Measurements from ENCODE around the gene HSPA12A. TPM values are rescaled to one million over a fixed set of nuclear protein-coding genes. Genes with fewer than 3 reads are reported as not detected.

Gene HSPA12A
- total and polyA plus RNA-seq, 7 experiments from 2014 or later, result 0.06 to 0.07 TPM; not detected in 5

DNA sequence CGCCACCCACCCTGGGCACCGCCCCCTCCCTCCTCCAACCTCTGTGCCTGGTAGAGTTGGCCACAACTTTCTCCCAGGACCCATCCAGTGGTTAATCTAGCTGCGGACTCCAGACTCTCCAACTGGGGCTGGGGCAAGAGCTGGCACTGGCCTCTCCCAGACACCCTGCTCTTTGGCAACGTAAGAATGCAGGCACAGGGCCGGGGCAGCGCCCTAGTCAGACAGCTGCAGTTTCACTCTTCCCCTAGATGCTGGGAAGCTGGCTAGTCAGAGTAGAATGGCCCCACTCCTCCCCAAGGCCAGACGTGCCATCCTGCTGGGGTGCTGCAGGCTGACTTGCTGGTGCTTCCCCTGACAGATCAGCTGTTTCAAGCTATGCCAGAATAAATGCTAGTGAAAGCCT is 22.1 kb downstream of the HSPA12A start:
- peaks cover 0 to 2% (median 0%) of the 10 kb centered on the region in 11 donors for H3K9me3 Mint-ChIP-seq
- peak overlapping the region in 1 of 9 donors; percentile 51 for H3K27ac Mint-ChIP-seq
- ATAC-seq (no peak), DNase-seq (no peak)
- no peaks in the 10 kb centered on the region for H3K36me3 Mint-ChIP-seq
- H3K9me3 ChIP-seq (ENCODE audit: control insufficient read depth in 2 of 3, low read length in 3 of 3), result no peaks in the 10 kb centered on the region
- ChIA-PET CTCF (no interaction called here), POLR2A (no interaction called here)
- H3K27ac ChIP-seq (ENCODE audit: low read depth, low read length), result no peak overlapping the region
- H3K4me1 ChIP-seq (ENCODE audit: control insufficient read depth in 2 of 2, insufficient read depth in 2 of 2, low read length in 2 of 2), result peaks cover 17 to 25% of the 10 kb centered on the region in 2 donors
- no peaks in the 10 kb centered on the region for H3K36me3 ChIP-seq (ENCODE audit: control insufficient read depth in 2 of 3, insufficient read depth in 3 of 3, low read length in 3 of 3)
- peaks cover 22 to 47% (median 36%) of the 10 kb centered on the region in 7 donors for H3K4me1 Mint-ChIP-seq
- H3K4me3 ChIP-seq (ENCODE audit: low read length), result no peak overlapping the region
- H3K27me3 Mint-ChIP-seq, result peaks cover 50 to 73% (median 68%) of the 10 kb centered on the region in 5 donors
- H3K27me3 ChIP-seq (ENCODE audit: control insufficient read depth in 2 of 2, insufficient read depth in 2 of 2, low read length in 2 of 2), result peaks cover 0 to 28% of the 10 kb centered on the region in 2 donors
- intact Hi-C loops (cut with micrococcal nuclease), result loop anchor here in 1 of 2 donors (5.0 kb wide), 1 partner anchor 67 kb away; no protein-coding TSS in a partner anchor
- H3K4me3 Mint-ChIP-seq, result no peak overlapping the region

GRCh38 chr10:116719804-116720203 is 22.6 kb downstream of the HSPA12A start:
- Mint-ChIP-seq H3K4me1 (peaks cover 19 to 43% (median 32%) of the 10 kb centered on the region in 7 donors), H3K9me3 (peaks cover 0 to 2% (median 0%) of the 10 kb centered on the region in 11 donors), H3K4me3 (no peak overlapping the region), H3K36me3 (no peaks in the 10 kb centered on the region), H3K27me3 (peaks cover 53 to 73% (median 69%) of the 10 kb centered on the region in 5 donors), H3K27ac (no peak overlapping the region)
- Histone ChIP-seq H3K4me1 (ENCODE audit: control insufficient read depth in 2 of 2, insufficient read depth in 2 of 2, low read length in 2 of 2) (peaks cover 16 to 21% of the 10 kb centered on the region in 2 donors), H3K27ac (ENCODE audit: low read depth, low read length) (no peak overlapping the region), H3K36me3 (ENCODE audit: control insufficient read depth in 2 of 3, insufficient read depth in 3 of 3, low read length in 3 of 3) (no peaks in the 10 kb centered on the region), H3K4me3 (ENCODE audit: low read length) (no peak overlapping the region), H3K27me3 (ENCODE audit: control insufficient read depth in 2 of 2, insufficient read depth in 2 of 2, low read length in 2 of 2) (peaks cover 0 to 27% of the 10 kb centered on the region in 2 donors), H3K9me3 (ENCODE audit: control insufficient read depth in 2 of 3, low read length in 3 of 3) (no peaks in the 10 kb centered on the region)
- ATAC-seq (no peak), DNase-seq (no peak)
- CTCF ChIA-PET, result no interaction called here
- POLR2A ChIA-PET, result no interaction called here
- intact Hi-C loops (cut with micrococcal nuclease), result loop anchor here in 1 of 2 donors (5.0 kb wide), 1 partner anchor 67 kb away; no protein-coding TSS in a partner anchor

- no peak overlapping the region for H3K27ac Mint-ChIP-seq
- DNase-seq, result no peak
- H3K9me3 Mint-ChIP-seq, result peaks cover 0 to 2% (median 0%) of the 10 kb centered on the region in 11 donors
- H3K4me3 Mint-ChIP-seq, result no peak overlapping the region
- intact Hi-C loops (cut with micrococcal nuclease), result no loop called here
- peaks cover 64 to 79% (median 76%) of the 10 kb centered on the region in 5 donors for H3K27me3 Mint-ChIP-seq
- peaks cover 0 to 3% of the 10 kb centered on the region in 2 donors for H3K4me1 ChIP-seq (ENCODE audit: control insufficient read depth in 2 of 2, insufficient read depth in 2 of 2, low read length in 2 of 2)
- H3K27ac ChIP-seq (ENCODE audit: low read depth, low read length), result no peak overlapping the region
- H3K9me3 ChIP-seq (ENCODE audit: control insufficient read depth in 2 of 3, low read length in 3 of 3), result no peaks in the 10 kb centered on the region
- ChIA-PET CTCF (no interaction called here), POLR2A (no interaction called here)
- H3K36me3 ChIP-seq (ENCODE audit: control insufficient read depth in 2 of 3, insufficient read depth in 3 of 3, low read length in 3 of 3), result no peaks in the 10 kb centered on the region
- peaks cover 0 to 20% of the 10 kb centered on the region in 2 donors for H3K27me3 ChIP-seq (ENCODE audit: control insufficient read depth in 2 of 2, insufficient read depth in 2 of 2, low read length in 2 of 2)
- no peaks in the 10 kb centered on the region for H3K36me3 Mint-ChIP-seq
- peaks cover 4 to 25% (median 14%) of the 10 kb centered on the region in 7 donors for H3K4me1 Mint-ChIP-seq
- no peak overlapping the region for H3K4me3 ChIP-seq (ENCODE audit: low read length)
- ATAC-seq, result no peak
Measured at GRCh38 chr10:116718058-116718457, 24.3 kb downstream of the HSPA12A start.

DNA sequence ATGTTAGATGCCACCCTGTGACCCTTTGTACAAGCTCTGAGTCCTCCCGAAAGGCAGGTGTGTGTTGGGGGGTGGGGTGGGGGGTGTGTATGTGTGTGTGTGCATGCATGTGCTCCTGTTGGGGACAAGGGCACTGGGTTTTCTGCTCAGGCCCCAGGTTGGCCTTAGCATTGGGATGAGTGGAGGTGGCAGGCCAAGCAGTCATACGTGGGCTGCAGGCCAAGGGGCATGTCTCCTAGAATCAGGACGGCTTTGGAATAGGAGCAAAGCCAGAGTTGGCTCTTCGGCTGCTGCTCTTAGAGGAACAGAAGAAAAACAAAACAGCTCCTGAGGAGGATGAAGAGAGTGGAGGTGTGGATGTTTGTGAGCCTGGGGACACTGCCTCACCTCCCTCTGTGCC is 26.0 kb downstream of the HSPA12A start:
- peaks cover 0 to 2% (median 0%) of the 10 kb centered on the region in 11 donors for H3K9me3 Mint-ChIP-seq
- no peak overlapping the region for H3K27ac Mint-ChIP-seq
- peaks cover 0 to 11% of the 10 kb centered on the region in 2 donors for H3K27me3 ChIP-seq (ENCODE audit: control insufficient read depth in 2 of 2, insufficient read depth in 2 of 2, low read length in 2 of 2)
- DNase-seq (no peak), ATAC-seq (no peak)
- H3K4me1 ChIP-seq (ENCODE audit: control insufficient read depth in 2 of 2, insufficient read depth in 2 of 2, low read length in 2 of 2), result no peaks in the 10 kb centered on the region
- ChIA-PET POLR2A (no interaction called here), CTCF (no interaction called here)
- H3K4me3 Mint-ChIP-seq, result no peak overlapping the region
- no peaks in the 10 kb centered on the region for H3K36me3 Mint-ChIP-seq
- H3K4me3 ChIP-seq (ENCODE audit: low read length), result no peak overlapping the region
- H3K27me3 Mint-ChIP-seq, result peaks cover 52 to 76% (median 64%) of the 10 kb centered on the region in 5 donors
- intact Hi-C loops (cut with micrococcal nuclease), result no loop called here
- no peak overlapping the region for H3K27ac ChIP-seq (ENCODE audit: low read depth, low read length)
- no peaks in the 10 kb centered on the region for H3K36me3 ChIP-seq (ENCODE audit: control insufficient read depth in 2 of 3, insufficient read depth in 3 of 3, low read length in 3 of 3)
- peaks cover 0 to 10% (median 6%) of the 10 kb centered on the region in 7 donors for H3K4me1 Mint-ChIP-seq
- no peaks in the 10 kb centered on the region for H3K9me3 ChIP-seq (ENCODE audit: control insufficient read depth in 2 of 3, low read length in 3 of 3)

- peaks cover 52 to 74% (median 65%) of the 10 kb centered on the region in 5 donors for H3K27me3 Mint-ChIP-seq
- no peaks in the 10 kb centered on the region for H3K9me3 ChIP-seq (ENCODE audit: control insufficient read depth in 2 of 3, low read length in 3 of 3)
- POLR2A ChIA-PET, result no interaction called here
- no peaks in the 10 kb centered on the region for H3K4me1 ChIP-seq (ENCODE audit: control insufficient read depth in 2 of 2, insufficient read depth in 2 of 2, low read length in 2 of 2)
- H3K27ac ChIP-seq (ENCODE audit: low read depth, low read length), result no peak overlapping the region
- H3K36me3 ChIP-seq (ENCODE audit: control insufficient read depth in 2 of 3, insufficient read depth in 3 of 3, low read length in 3 of 3), result no peaks in the 10 kb centered on the region
- no peak overlapping the region for H3K4me3 Mint-ChIP-seq
- ATAC-seq (no peak), DNase-seq (no peak)
- CTCF ChIA-PET, result no interaction called here
- no peak overlapping the region for H3K4me3 ChIP-seq (ENCODE audit: low read length)
- H3K36me3 Mint-ChIP-seq, result no peaks in the 10 kb centered on the region
- intact Hi-C loops (cut with micrococcal nuclease), result no loop called here
- no peak overlapping the region for H3K27ac Mint-ChIP-seq
- peaks cover 0 to 5% (median 3%) of the 10 kb centered on the region in 7 donors for H3K4me1 Mint-ChIP-seq
- peaks cover 0 to 2% (median 0%) of the 10 kb centered on the region in 11 donors for H3K9me3 Mint-ChIP-seq
- peaks cover 0 to 11% of the 10 kb centered on the region in 2 donors for H3K27me3 ChIP-seq (ENCODE audit: control insufficient read depth in 2 of 2, insufficient read depth in 2 of 2, low read length in 2 of 2)
Measured at GRCh38 chr10:116715839-116716377, 26.5 kb downstream of the HSPA12A start.

DNA sequence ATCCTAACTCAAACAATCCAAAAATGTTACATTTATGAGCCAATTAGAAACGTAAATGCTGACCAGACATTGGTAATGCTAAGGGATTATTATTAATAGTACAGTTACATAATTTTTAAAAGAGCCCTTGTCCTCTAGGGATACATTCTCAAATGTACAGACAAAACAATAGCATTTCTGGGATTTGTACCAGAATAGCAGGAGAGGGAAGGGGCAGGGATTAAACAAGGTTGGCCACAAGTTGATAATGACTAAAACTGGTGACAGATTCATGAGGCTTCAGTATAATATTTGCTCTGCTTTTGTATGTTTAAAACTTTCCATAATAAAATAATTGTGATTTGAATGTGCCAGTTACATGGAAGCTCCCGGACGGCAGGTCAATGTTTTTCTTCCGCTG is 27.0 kb downstream of the HSPA12A start:
- no peaks in the 10 kb centered on the region for H3K4me1 Mint-ChIP-seq
- H3K36me3 Mint-ChIP-seq, result no peaks in the 10 kb centered on the region
- intact Hi-C loops (cut with micrococcal nuclease), result no loop called here

GRCh38 chr10:116713846-116714245 is 28.5 kb downstream of the HSPA12A start:
- Mint-ChIP-seq H3K4me3 (no peak overlapping the region), H3K9me3 (peaks cover 0 to 2% (median 0%) of the 10 kb centered on the region in 11 donors), H3K27ac (no peak overlapping the region), H3K4me1 (no peaks in the 10 kb centered on the region), H3K36me3 (no peaks in the 10 kb centered on the region), H3K27me3 (peaks cover 44 to 64% (median 53%) of the 10 kb centered on the region in 5 donors)
- no peak for DNase-seq
- Histone ChIP-seq H3K36me3 (ENCODE audit: control insufficient read depth in 2 of 3, insufficient read depth in 3 of 3, low read length in 3 of 3) (no peaks in the 10 kb centered on the region), H3K4me3 (ENCODE audit: low read length) (no peak overlapping the region), H3K27ac (ENCODE audit: low read depth, low read length) (no peak overlapping the region), H3K9me3 (ENCODE audit: control insufficient read depth in 2 of 3, low read length in 3 of 3) (no peaks in the 10 kb centered on the region), H3K27me3 (ENCODE audit: control insufficient read depth in 2 of 2, insufficient read depth in 2 of 2, low read length in 2 of 2) (peaks cover 0 to 11% of the 10 kb centered on the region in 2 donors), H3K4me1 (ENCODE audit: control insufficient read depth in 2 of 2, insufficient read depth in 2 of 2, low read length in 2 of 2) (no peaks in the 10 kb centered on the region)
- CTCF ChIA-PET, result no interaction called here
- no peak for ATAC-seq
- intact Hi-C loops (cut with micrococcal nuclease), result no loop called here
- POLR2A ChIA-PET, result no interaction called here

More for the DNA sequence above, 27.0 kb downstream of the HSPA12A start:
- ChIA-PET POLR2A (no interaction called here), CTCF (no interaction called here)
- H3K27me3 ChIP-seq (ENCODE audit: control insufficient read depth in 2 of 2, insufficient read depth in 2 of 2, low read length in 2 of 2), result peaks cover 0 to 11% of the 10 kb centered on the region in 2 donors
- H3K27me3 Mint-ChIP-seq, result peaks cover 49 to 71% (median 60%) of the 10 kb centered on the region in 5 donors
- no peak for ATAC-seq
- no peak overlapping the region for H3K27ac Mint-ChIP-seq
- peaks cover 0 to 2% (median 0%) of the 10 kb centered on the region in 11 donors for H3K9me3 Mint-ChIP-seq
- no peaks in the 10 kb centered on the region for H3K36me3 ChIP-seq (ENCODE audit: control insufficient read depth in 2 of 3, insufficient read depth in 3 of 3, low read length in 3 of 3)
- no peaks in the 10 kb centered on the region for H3K4me1 ChIP-seq (ENCODE audit: control insufficient read depth in 2 of 2, insufficient read depth in 2 of 2, low read length in 2 of 2)
- no peak overlapping the region for H3K27ac ChIP-seq (ENCODE audit: low read depth, low read length)
- no peaks in the 10 kb centered on the region for H3K9me3 ChIP-seq (ENCODE audit: control insufficient read depth in 2 of 3, low read length in 3 of 3)
- no peak overlapping the region for H3K4me3 ChIP-seq (ENCODE audit: low read length)
- DNase-seq, result no peak
- H3K4me3 Mint-ChIP-seq, result no peak overlapping the region

Data from naive thymus-derived CD4-positive, alpha-beta T cell (primary cell).